A673 (cell line): ENCODE results near the gene TXLNG. TPM values are rescaled to one million over a fixed set of nuclear protein-coding genes. Genes with fewer than 3 reads are reported as not detected.

Source experiments
- BruUV-seq: library from RNA; stranded (reverse); fragments of 400-500 nt; replicated peaks from 2 replicates; lab custom pipeline; 2021; lab: Mats Ljungman, UMichigan
- CTCF ChIA-PET: fragments of 300-600 bp; sonication (Branson Sonifier 250); formaldehyde crosslinking; loops from one replicate; lab custom pipeline; 2022; ENCODE audit warnings: antibody characterized with exemption; lab: Charles Lee
- POLR2A ChIA-PET: fragments of 300-600 bp; sonication (Branson Sonifier 250); formaldehyde crosslinking; loops from one replicate; lab custom pipeline; 2022; ENCODE audit warnings: antibody characterized with exemption; ENCODE audit not compliant: low non-redundant PET; lab: Charles Lee
- DNase-seq: peaks from one replicate; pipeline ENCODE4 v3.0.0-alpha.2; 2015; ENCODE audit warnings: low spot score
- H3K27ac ChIP-seq: fragments of 200-600 bp; sonication (generic); 2 replicates; pipeline ENCODE4 v1.5.1; 2016; ENCODE audit warnings: mixed run types, low read depth, mild to moderate bottlenecking, mixed read lengths, antibody characterized with exemption, low read length; ENCODE audit not compliant: poor library complexity, severe bottlenecking
- H3K27me3 ChIP-seq: fragments of 200-600 bp; sonication (generic); replicated peaks from 2 replicates; pipeline ENCODE4 v1.6.1; 2017; ENCODE audit warnings: mixed run types, low read depth, mild to moderate bottlenecking, mixed read lengths, antibody characterized with exemption, low read length; ENCODE audit not compliant: insufficient read depth, poor library complexity
- H3K36me3 ChIP-seq: fragments of 200-600 bp; sonication (generic); 2 replicates; pipeline ENCODE4 v1.6.1; 2016; ENCODE audit warnings: mixed run types, mild to moderate bottlenecking, mixed read lengths, antibody characterized with exemption, low read length; ENCODE audit not compliant: insufficient read depth, poor library complexity, severe bottlenecking
- H3K4me1 ChIP-seq: fragments of 200-600 bp; sonication (generic); 2 replicates; pipeline ENCODE4 v1.6.1; 2017; ENCODE audit warnings: mixed run types, mild to moderate bottlenecking, mixed read lengths, antibody characterized with exemption, low read length; ENCODE audit not compliant: insufficient read depth, poor library complexity, severe bottlenecking
- H3K4me3 ChIP-seq: fragments of 200-600 bp; sonication (generic); 2 replicates; pipeline ENCODE4 v1.5.1; 2016; ENCODE audit warnings: low read depth, mixed run types, mild to moderate bottlenecking, mixed read lengths, low read length; ENCODE audit not compliant: poor library complexity, severe bottlenecking
- H3K9me3 ChIP-seq: fragments of 200-600 bp; sonication (generic); 2 replicates; pipeline ENCODE4 v1.6.1; 2016; ENCODE audit warnings: mixed run types, low read depth, mild to moderate bottlenecking, mixed read lengths, antibody characterized with exemption, low read length; ENCODE audit not compliant: poor library complexity, severe bottlenecking
- CTCF ChIP-seq: fragments of 300-800, 200-600 bp; sonication (generic); conservative IDR thresholded peaks from 2 replicates; pipeline ENCODE4 v1.5.1; 2017; ENCODE audit warnings: low read depth, mild to moderate bottlenecking, antibody characterized with exemption, low read length, moderate library complexity, mixed read lengths
- EZH2 ChIP-seq: fragments of 200-600 bp; sonication (generic); IDR thresholded peaks from 2 replicates; pipeline ENCODE4 v1.6.1; 2017; ENCODE audit warnings: borderline replicate concordance, low read depth, mild to moderate bottlenecking, mixed read lengths, antibody characterized with exemption, low read length; ENCODE audit not compliant: poor library complexity, severe bottlenecking
- intact Hi-C: fragments of 100-400 bp; cut with micrococcal nuclease; formaldehyde crosslinking; loops from one replicate; pipeline ENCODE4 v1.10.0; 2022; ENCODE audit not compliant: unreplicated experiment
- total RNA-seq: library from RNA; stranded (reverse); gene quantifications from 2 replicates; pipeline ENCODE4 v1.2.3, GENCODE V29; 2021

The TXLNG gene
- total RNA-seq, 1 experiment from 2014 or later = 25.7 TPM

- BruUV-seq = no TSS peak
- TF ChIP-seq EZH2 (no peak), CTCF (0 out of 2 replicates have a peak, but pooled peaks have one; percentile 36)
- POLR2A ChIA-PET = no interaction called here
- CTCF ChIA-PET = no interaction called here
- intact Hi-C loops = no loop called here
- Histone ChIP-seq H3K27me3 (no peaks in the 10 kb centered on the region), H3K36me3 (no peaks in the 10 kb centered on the region), H3K9me3 (no peaks in the 10 kb centered on the region), H3K4me1 (no peaks in the 10 kb centered on the region), H3K4me3 (no peak overlapping the region), H3K27ac (no peak overlapping the region)
- no peak for DNase-seq
Observed at GRCh38 chrX:16807548-16807947, 21.3 kb downstream of the TXLNG start.

- H3K27me3 ChIP-seq = no peaks in the 10 kb centered on the region
- no peak overlapping the region for H3K27ac ChIP-seq
- no peak for DNase-seq
- H3K4me1 ChIP-seq = no peaks in the 10 kb centered on the region
- no peak overlapping the region for H3K4me3 ChIP-seq
- BruUV-seq = no TSS peak
- peaks cover 2% of the 10 kb centered on the region for H3K36me3 ChIP-seq
- H3K9me3 ChIP-seq = no peaks in the 10 kb centered on the region
- TF ChIP-seq EZH2 = no peak
- TF ChIP-seq CTCF = no peak
- ChIA-PET POLR2A (no interaction called here), CTCF (no interaction called here)
- intact Hi-C loops = no loop called here
Observed at GRCh38 chrX:16807976-16808542, 21.8 kb downstream of the TXLNG start.

- intact Hi-C loops = no loop called here
- no peaks in the 10 kb centered on the region for H3K4me1 ChIP-seq
- no peaks in the 10 kb centered on the region for H3K27me3 ChIP-seq
- peaks cover 13% of the 10 kb centered on the region for H3K36me3 ChIP-seq
- CTCF ChIA-PET = no interaction called here
- no peak for DNase-seq
- BruUV-seq = no TSS peak
- no peak overlapping the region for H3K27ac ChIP-seq
- POLR2A ChIA-PET = no interaction called here
- no peak for TF ChIP-seq EZH2
- TF ChIP-seq CTCF = no peak
- H3K9me3 ChIP-seq = no peaks in the 10 kb centered on the region
- no peak overlapping the region for H3K4me3 ChIP-seq
Observed at GRCh38 chrX:16814597-16814996, 28.3 kb downstream of the TXLNG start.
